HepG2 (cell line): ENCODE results near the gene OSBPL9. TPM values are rescaled to one million over a fixed set of nuclear protein-coding genes. Genes with fewer than 3 reads are reported as not detected.

Experiments used
- ATAC-seq: fragments of 200-7000 bp; cut with Tn5 transposase; 3 replicates; pipeline ENCODE4 v1.9.1; 2020; ENCODE audit warnings: mild to moderate bottlenecking, moderate library complexity
- BruUV-seq: library from RNA; stranded (reverse); fragments of 400-500 nt; replicated peaks from 2 replicates; lab custom pipeline; 2021; lab: Mats Ljungman, UMichigan
- CTCF ChIA-PET: fragments of 300-600 bp; formaldehyde crosslinking; extraction: SDS; loops from one replicate; lab custom pipeline; 2021; ENCODE audit warnings: low total read pairs, inconsistent platforms, low intra/inter-chr PET ratio; lab: Yijun Ruan, JAX
- POLR2A ChIA-PET: fragments of 350-600 bp; sonication (Branson Sonifier 250); formaldehyde crosslinking; loops from one replicate; lab custom pipeline; 2020; ENCODE audit warnings: antibody characterized with exemption, inconsistent platforms; lab: Yijun Ruan, JAX
- DNase-seq: peaks from one replicate; pipeline ENCODE4 v3.0.0-alpha.2; 2015; ENCODE audit warnings: low spot score
- FAIRE-seq: peaks from 3 replicates; lab custom pipeline; 2011; peaks lifted over from hg19 to GRCh38; lab: Jason Lieb, UNC
- H2AFZ ChIP-seq: one replicate; pipeline ENCODE4 v1.6.1; 2011; ENCODE audit warnings: low read length, inconsistent platforms
- H3K27ac ChIP-seq: fragments of 300-600 bp; 3 replicates; pipeline ENCODE4 v1.8.0; 2011; ENCODE audit warnings: mixed run types, mild to moderate bottlenecking, mixed read lengths, low read length, inconsistent platforms; ENCODE audit not compliant: insufficient read depth; ENCODE audit errors: extremely low read length
- H3K27me3 ChIP-seq, 2 experiments: fragments of 200-600 bp in 1 of 2; 2 replicates in 1 of 2; 3 replicates in 1 of 2; pipeline versions ENCODE4 v1.6.0 to v1.8.0; 2011; ENCODE audit warnings: low read length in 2 of 2, mild to moderate bottlenecking in 2 of 2, moderate library complexity in 2 of 2, inconsistent platforms in 1 of 2; ENCODE audit not compliant: insufficient read depth in 2 of 2, control insufficient read depth in 1 of 2
- H3K36me3 ChIP-seq, 2 experiments: fragments of 200-600 bp in 1 of 2; replicated peaks in 1 of 2; 2 replicates in 1 of 2; 3 replicates in 1 of 2; pipeline versions ENCODE4 v1.5.1 to v1.8.0; 2011; ENCODE audit warnings: low read length in 2 of 2, inconsistent platforms in 1 of 2; ENCODE audit not compliant: insufficient read depth in 2 of 2, control insufficient read depth in 1 of 2
- H3K4me1 ChIP-seq: 2 replicates; pipeline ENCODE4 v1.5.1; 2012; ENCODE audit warnings: low read length, inconsistent platforms; ENCODE audit not compliant: insufficient read depth
- H3K4me2 ChIP-seq: 2 replicates; pipeline ENCODE4 v1.6.0; 2011; ENCODE audit warnings: low read depth, low read length, inconsistent platforms
- H3K4me3 ChIP-seq, 3 experiments: fragments of 200-600 bp in 1 of 3; sonication (generic), shearing (Covaris generic) in 1 of 3; replicated peaks in 1 of 3; 2 replicates each; pipeline ENCODE4 v1.5.1; 2011 to 2016; ENCODE audit warnings: low read length in 3 of 3, inconsistent platforms in 2 of 3, low read depth in 2 of 3, mild to moderate bottlenecking in 2 of 3, control low read depth in 1 of 3, mixed read lengths in 1 of 3; ENCODE audit not compliant: insufficient read depth in 1 of 3
- H3K79me2 ChIP-seq: one replicate; pipeline ENCODE4 v1.6.1; 2011; ENCODE audit warnings: low read length, inconsistent platforms; ENCODE audit not compliant: insufficient read depth
- H3K9ac ChIP-seq: 2 replicates; pipeline ENCODE4 v1.6.0; 2011; ENCODE audit warnings: mild to moderate bottlenecking, low read depth, low read length, inconsistent platforms; ENCODE audit not compliant: insufficient read depth
- H3K9me3 ChIP-seq: 2 replicates; pipeline ENCODE4 v1.5.1; 2012; ENCODE audit warnings: mild to moderate bottlenecking, low read length
- H4K20me1 ChIP-seq: 2 replicates; pipeline ENCODE4 v1.6.0; 2011; ENCODE audit warnings: inconsistent platforms, mild to moderate bottlenecking, low read length, moderate library complexity; ENCODE audit not compliant: insufficient read depth
- KAT8 ChIP-seq: IDR thresholded peaks from 2 replicates; pipeline ENCODE4 v1.6.1; 2016; ENCODE audit warnings: missing genetic modification reagents, missing compliant biosample characterization
- KLF12 ChIP-seq: sonication (generic); formaldehyde crosslinking; IDR thresholded peaks from 2 replicates; pipeline ENCODE4 v1.4.0; 2020; ENCODE audit warnings: missing genetic modification reagents, borderline replicate concordance
- NCOR1 ChIP-seq: fragments of 200-600 bp; sonication (generic); IDR thresholded peaks from 2 replicates; pipeline ENCODE4 v1.7.0; 2017; ENCODE audit warnings: antibody characterized with exemption, low read length, borderline replicate concordance
- PHB2 ChIP-seq: fragments of 450-650 bp; IDR thresholded peaks from 2 replicates; pipeline ENCODE4 v1.6.1; 2018; ENCODE audit not compliant: partially characterized antibody
- RAD21 ChIP-seq: fragments of 450-650 bp; formaldehyde crosslinking; IDR thresholded peaks from 2 replicates; pipeline ENCODE4 v1.5.0; 2020; ENCODE audit warnings: mild to moderate bottlenecking
- RARG ChIP-seq: sonication (generic); formaldehyde crosslinking; IDR thresholded peaks from 2 replicates; pipeline ENCODE4 v1.4.0; 2020; ENCODE audit warnings: low read depth, mild to moderate bottlenecking, missing genetic modification reagents
- TEF ChIP-seq: sonication (generic); formaldehyde crosslinking; IDR thresholded peaks from 2 replicates; pipeline ENCODE4 v1.5.0; 2020; ENCODE audit warnings: missing genetic modification reagents
- ZNF597 ChIP-seq: sonication (generic); formaldehyde crosslinking; IDR thresholded peaks from 2 replicates; pipeline ENCODE4 v1.5.0; 2020; ENCODE audit warnings: missing genetic modification reagents
- ZNF607 ChIP-seq: sonication (generic); formaldehyde crosslinking; IDR thresholded peaks from 2 replicates; pipeline ENCODE4 v1.5.1; 2020; ENCODE audit warnings: missing genetic modification reagents, mild to moderate bottlenecking, borderline replicate concordance
- in situ Hi-C: cut with HindIII; loops from 2 replicates; pipeline ENCODE4 v1.10.0; 2017; ENCODE audit warnings: low pct_unique_long_range_greater_than_20kb; ENCODE audit not compliant: extremely low pct_ligation_motif_present
- intact Hi-C: fragments of 100-400 bp; cut with micrococcal nuclease; formaldehyde crosslinking; loops from one replicate; pipeline ENCODE4 v1.10.0; 2022; ENCODE audit not compliant: unreplicated experiment
- polyA plus RNA-seq, 8 experiments: library from polyadenylated mRNA; depleted of rRNA in 3 of 8; stranded (reverse) in 7 of 8; unstranded in 1 of 8; fragments of >200 nt; fragmentation: Illumina TruSeq in 4 of 8; extraction: Trizol in 4 of 8; gene quantifications; 2 replicates each; pipeline versions ENCODE4 v1.2.1 to v1.2.3, GENCODE V29; 2011 to 2016; ENCODE audit warnings: low read depth in 4 of 8, missing spikeins in 1 of 8, mixed read lengths in 1 of 8; ENCODE audit not compliant: insufficient read depth in 1 of 8
- total RNA-seq, 5 experiments: library from RNA; depleted of rRNA; stranded (reverse); fragments of >200 nt; fragmentation: Illumina TruSeq; extraction: Trizol; gene quantifications; 2 replicates each; pipeline ENCODE4 v1.2.3, GENCODE V29; 2016; ENCODE audit warnings: low read depth in 1 of 5

The OSBPL9 gene
- total and polyA plus RNA-seq, 2 of the 13 experiments (the other 11 are each of a cell fraction or from before 2014, with no cell fraction given): 83.6 to 142 TPM

- Histone ChIP-seq H3K4me3 (no peak overlapping the region), H3K9me3 (no peaks in the 10 kb centered on the region), H3K4me2 (no peak overlapping the region), H4K20me1 (no peaks in the 10 kb centered on the region), H3K27ac (no peak overlapping the region), H2AFZ (no peak overlapping the region), H3K4me1 (peaks cover 22% of the 10 kb centered on the region), H3K79me2 (peaks cover 2% of the 10 kb centered on the region), H3K9ac (no peak overlapping the region), H3K27me3 (no peaks in the 10 kb centered on the region), H3K36me3 (0 out of 5 replicates have a peak, but pooled peaks cover 0 to 3% of the 10 kb centered on the region in 2 experiments)
- intact Hi-C loops: no loop called here
- no peak for TF ChIP-seq ZNF607
- TF ChIP-seq RAD21 (CRISPR knock-in tag): no peak
- no peak for TF ChIP-seq ZNF597
- no peak for TF ChIP-seq RARG (CRISPR knock-in tag)
- TF ChIP-seq KAT8 (CRISPR knock-in tag): no peak
- TF ChIP-seq TEF: no peak
- no peak for TF ChIP-seq NCOR1
- no peak for TF ChIP-seq KLF12
- TF ChIP-seq PHB2: no peak
- CTCF ChIA-PET: no interaction called here
- no peak for ATAC-seq
- FAIRE-seq: no peak
- BruUV-seq: no TSS peak
- no peak for DNase-seq
- in situ Hi-C loops: no loop called here
- POLR2A ChIA-PET: no interaction called here
Observed at GRCh38 chr1:51679435-51679834, 62.5 kb downstream of the OSBPL9 start.
